Sigmoid colon (tissue), 7 donors: ENCODE measurements around the gene CA12. TPM values are rescaled to one million over a fixed set of nuclear protein-coding genes. Genes with fewer than 3 reads are reported as not detected.
"Not testable (repeated sequence)": the region's sequence is repeated elsewhere in the genome, so short reads cannot be mapped to it uniquely, and the experiment has no call there.

Source experiments
- DNase-seq: peaks from one replicate; pipeline ENCODE4 v3.0.0-alpha.2; 2019
- H3K27ac ChIP-seq, 4 donors: fragments of 200-600 bp; sonication (generic); one replicate each; pipeline ENCODE4 v1.5.1; 2016 to 2019; ENCODE audit warnings: mild to moderate bottlenecking in 1 of 4
- H3K27me3 ChIP-seq, 3 donors: fragments of 200-600 bp; sonication (generic); one replicate each; pipeline ENCODE4 v1.5.1; 2019; ENCODE audit warnings: mild to moderate bottlenecking in 1 of 3
- H3K36me3 ChIP-seq, 4 donors: fragments of 200-600 bp; sonication (generic); one replicate each; pipeline ENCODE4 v1.5.1; 2016 to 2019
- H3K4me1 ChIP-seq, 4 donors: fragments of 200-600 bp; sonication (generic); one replicate each; pipeline ENCODE4 v1.5.1; 2017 to 2019
- H3K4me3 ChIP-seq, 4 donors: fragments of 200-600 bp; sonication (generic); one replicate each; pipeline ENCODE4 v1.5.1; 2017 to 2019; ENCODE audit warnings: mild to moderate bottlenecking in 2 of 4, moderate library complexity in 1 of 4
- H3K9me3 ChIP-seq, 4 donors: fragments of 200-600 bp in 3 of 4; sonication (generic) in 3 of 4; one replicate each; pipeline versions ENCODE4 v1.5.1 to v1.6.1; 2013 to 2019
- CTCF ChIP-seq, 4 experiments: fragments of 450-650 bp in 3 of 4; fragments of 200-600 bp in 1 of 4; IDR thresholded peaks; one replicate each; pipeline ENCODE4 v1.5.1; 2016 to 2019; ENCODE audit warnings: antibody characterized with exemption in 4 of 4, mild to moderate bottlenecking in 3 of 4, moderate library complexity in 2 of 4
- EP300 ChIP-seq, 4 donors: sonication (generic); formaldehyde crosslinking; IDR thresholded peaks; one replicate each; pipeline ENCODE4 v1.6.1; 2017; ENCODE audit warnings: antibody characterized with exemption in 4 of 4
- POLR2A ChIP-seq, 2 donors: fragments of 450-650 bp; IDR thresholded peaks; one replicate each; pipeline ENCODE4 v1.6.1; 2016; ENCODE audit warnings: antibody characterized with exemption in 2 of 2, mild to moderate bottlenecking in 2 of 2, moderate library complexity in 2 of 2
- POLR2AphosphoS5 ChIP-seq, 4 donors: sonication (generic); formaldehyde crosslinking; IDR thresholded peaks; one replicate each; pipeline ENCODE4 v1.6.1; 2017; ENCODE audit warnings: antibody characterized with exemption in 4 of 4
- WGBS, 2 donors: extraction: QIAGEN DNeasy Blood & Tissue Kit; methylation state at CpG; one replicate each; pipeline ENCODE4 v1.1.7; 2013; 5-methylcytosine and 5-hydroxymethylcytosine counted together
- intact Hi-C: fragments of 100-400 bp; cut with DNase I; formaldehyde crosslinking; loops from one replicate; pipeline ENCODE4 v1.15.1; 2023
- polyA plus RNA-seq, 3 donors: library from polyadenylated mRNA; stranded (reverse); fragments of 200-250 nt; gene quantifications; one replicate each; pipeline ENCODE4 v1.2.3, GENCODE V29; 2013
- total RNA-seq, 4 donors: library from RNA; depleted of rRNA; stranded (reverse); fragments of >200 nt; gene quantifications; one replicate each; pipeline ENCODE4 v1.1.0, GENCODE V29; 2016
- donor health status: healthy with polysubstance abuse.
- donor health status: Bipolar disorder and iron deficiency.
- donor health status: healthy.

Gene CA12
- total and polyA plus RNA-seq, 7 donors = 0.14 to 76.2 (median 2.2) TPM

GRCh38 chr15:63348392-63348791, 33.3 kb downstream of the CA12 start:
- intact Hi-C loops = no loop called here

GRCh38 chr15:63347074-63347857, 34.4 kb downstream of the CA12 start:
- no peak overlapping the region for H3K27ac ChIP-seq

More at GRCh38 chr15:63348392-63348791, 33.3 kb downstream of the CA12 start:
- peak; percentile 83 for DNase-seq
- Histone ChIP-seq H3K4me3 (no peak overlapping the region), H3K27me3 (no peaks in the 10 kb centered on the region), H3K4me1 (peaks cover 0 to 10% (median 7%) of the 10 kb centered on the region in 4 donors), H3K36me3 (no peaks in the 10 kb centered on the region), H3K27ac (peak overlapping the region; percentile 4 to 55 (median 46)), H3K9me3 (no peaks in the 10 kb centered on the region)
- 31 to 67% methylated on average over 7 of the region's 7 CpGs for WGBS, 2 donors
- TF ChIP-seq POLR2A (IDR thresholded peaks at IDR 0.05) = no peak
- no peak for TF ChIP-seq EP300 (IDR thresholded peaks at IDR 0.05)
- TF ChIP-seq POLR2AphosphoS5 (IDR thresholded peaks at IDR 0.05) = no peak
- TF ChIP-seq CTCF (IDR thresholded peaks at IDR 0.05) = no peak

GRCh38 chr15:63345391-63345752, 36.3 kb downstream of the CA12 start:
- Histone ChIP-seq H3K4me3 (no peak overlapping the region), H3K4me1 (peaks cover 0 to 10% (median 7%) of the 10 kb centered on the region in 4 donors), H3K27me3 (no peaks in the 10 kb centered on the region), H3K27ac (no peak overlapping the region), H3K9me3 (no peaks in the 10 kb centered on the region), H3K36me3 (no peaks in the 10 kb centered on the region)
- TF ChIP-seq CTCF (IDR thresholded peaks at IDR 0.05) (no peak), POLR2A (IDR thresholded peaks at IDR 0.05) (no peak), POLR2AphosphoS5 (IDR thresholded peaks at IDR 0.05) (no peak), EP300 (IDR thresholded peaks at IDR 0.05) (no peak)
- 88 to 93% methylated on average over 14 of the region's 14 CpGs for WGBS, 2 donors
- no peak for DNase-seq
- intact Hi-C loops = no loop called here

More at GRCh38 chr15:63347074-63347857, 34.4 kb downstream of the CA12 start:
- H3K4me3 ChIP-seq = no peak overlapping the region
- TF ChIP-seq CTCF (IDR thresholded peaks at IDR 0.05) = no peak
- no peak for TF ChIP-seq POLR2AphosphoS5 (IDR thresholded peaks at IDR 0.05)
- TF ChIP-seq POLR2A (IDR thresholded peaks at IDR 0.05) = no peak
- TF ChIP-seq EP300 (IDR thresholded peaks at IDR 0.05) = no peak
- WGBS, 2 donors = 80 to 84% methylated on average over 6 of the region's 6 CpGs
- H3K9me3 ChIP-seq = no peaks in the 10 kb centered on the region
- no peaks in the 10 kb centered on the region for H3K27me3 ChIP-seq
- peaks cover 0 to 10% (median 7%) of the 10 kb centered on the region in 4 donors for H3K4me1 ChIP-seq
- intact Hi-C loops = no loop called here
- no peaks in the 10 kb centered on the region for H3K36me3 ChIP-seq
- DNase-seq = no peak

GRCh38 chr15:63344731-63345390, 36.8 kb downstream of the CA12 start:
- H3K36me3 ChIP-seq = no peaks in the 10 kb centered on the region
- H3K4me1 ChIP-seq = peaks cover 0 to 10% (median 7%) of the 10 kb centered on the region in 4 donors
- H3K27ac ChIP-seq = no peak overlapping the region
- TF ChIP-seq POLR2AphosphoS5 (IDR thresholded peaks at IDR 0.05) = no peak
- no peak for TF ChIP-seq POLR2A (IDR thresholded peaks at IDR 0.05)
- no peak for TF ChIP-seq EP300 (IDR thresholded peaks at IDR 0.05)
- no peak for TF ChIP-seq CTCF (IDR thresholded peaks at IDR 0.05)
- WGBS, 2 donors = 91 to 94% methylated on average over 5 of the region's 5 CpGs
- no peak overlapping the region for H3K4me3 ChIP-seq
- no peaks in the 10 kb centered on the region for H3K27me3 ChIP-seq
- intact Hi-C loops = no loop called here
- H3K9me3 ChIP-seq = no peaks in the 10 kb centered on the region
- peak; percentile 14 for DNase-seq

GRCh38 chr15:63342996-63343562, 38.6 kb downstream of the CA12 start:
- H3K4me1 ChIP-seq, H3K4me3 ChIP-seq, H3K27me3 ChIP-seq, H3K36me3 ChIP-seq, H3K9me3 ChIP-seq, intact Hi-C loops, H3K27ac ChIP-seq, DNase-seq: not testable (repeated sequence)
- WGBS, 2 donors = 79 to 93% methylated on average over 11 of the region's 11 CpGs
